ENCODE data around the gene KIF1A.

Gene KIF1A

DNA sequence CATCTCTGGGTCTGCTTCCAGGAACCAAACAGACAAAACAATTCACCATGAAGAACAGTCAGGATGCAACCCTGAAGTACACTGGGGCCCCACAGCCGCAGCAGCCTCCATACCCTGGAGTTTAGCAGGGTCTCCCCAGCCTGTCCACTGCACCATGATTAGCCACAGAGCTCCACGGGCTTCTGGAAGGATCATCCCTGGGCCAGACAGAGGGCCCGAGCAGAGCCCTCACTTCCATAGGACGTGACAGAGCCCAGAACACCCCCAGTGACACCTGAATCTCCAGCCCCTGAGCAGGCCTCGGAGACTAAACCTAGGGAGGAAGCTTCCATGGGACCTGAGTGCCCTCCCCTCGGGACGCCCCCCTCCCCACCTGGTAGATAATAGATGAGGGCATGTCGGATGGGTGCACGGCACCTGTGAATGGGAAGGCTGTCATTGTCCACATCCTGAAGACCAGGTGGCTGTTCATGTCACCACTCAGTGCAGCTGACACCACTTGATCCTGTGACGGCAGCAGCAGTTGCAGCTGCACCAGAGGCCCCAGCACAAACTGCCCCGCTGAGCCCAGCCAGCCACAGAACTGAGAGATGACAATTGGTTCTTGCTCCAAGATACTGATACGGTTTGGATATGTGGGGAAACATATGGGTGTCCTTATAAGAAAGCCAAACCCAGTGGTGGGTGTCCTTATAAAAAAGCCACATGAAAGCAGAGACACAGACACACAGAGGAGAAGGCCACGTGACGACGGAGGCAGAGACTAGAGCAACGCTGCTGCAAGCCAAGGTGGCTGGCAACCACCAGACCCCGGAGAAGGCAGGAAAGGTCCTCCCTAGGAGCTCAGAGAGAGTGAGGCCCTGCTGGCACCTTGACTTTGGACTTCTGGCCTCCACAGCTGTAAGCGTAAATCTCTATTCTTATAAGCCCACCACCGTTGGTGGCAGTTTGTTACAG lies 23.2 kb downstream of the KIF1A start:
- no peak for DNase-seq

DNA sequence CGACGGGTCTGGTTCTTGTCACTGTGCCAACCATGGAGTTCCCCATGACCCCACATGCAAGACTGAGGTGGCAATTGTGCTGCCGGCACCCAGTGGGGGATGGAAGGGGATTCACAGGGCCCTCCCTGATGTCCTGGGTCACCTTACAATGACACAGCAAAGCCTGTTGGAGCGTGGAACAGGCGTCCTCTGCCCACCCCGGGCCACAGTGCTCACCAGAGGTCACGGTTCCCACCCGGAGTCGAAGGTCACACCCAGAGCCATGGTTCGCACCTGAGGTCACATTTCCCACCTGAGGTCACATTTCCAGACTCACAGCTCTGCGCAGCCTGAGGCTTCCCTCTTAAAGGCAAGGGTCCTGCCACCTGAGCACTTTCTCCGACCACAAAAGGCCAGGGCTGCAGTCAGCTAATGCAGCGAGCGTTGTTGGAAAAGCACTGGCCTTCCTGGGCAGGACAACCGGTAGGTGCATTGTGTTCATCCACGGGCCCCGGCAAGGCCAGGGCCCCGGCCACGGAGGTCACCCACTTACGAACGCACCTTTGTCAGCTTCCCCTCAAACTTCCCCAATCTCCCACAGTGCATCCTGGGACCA lies 24.0 kb downstream of the KIF1A start:
- no peak for DNase-seq

DNA sequence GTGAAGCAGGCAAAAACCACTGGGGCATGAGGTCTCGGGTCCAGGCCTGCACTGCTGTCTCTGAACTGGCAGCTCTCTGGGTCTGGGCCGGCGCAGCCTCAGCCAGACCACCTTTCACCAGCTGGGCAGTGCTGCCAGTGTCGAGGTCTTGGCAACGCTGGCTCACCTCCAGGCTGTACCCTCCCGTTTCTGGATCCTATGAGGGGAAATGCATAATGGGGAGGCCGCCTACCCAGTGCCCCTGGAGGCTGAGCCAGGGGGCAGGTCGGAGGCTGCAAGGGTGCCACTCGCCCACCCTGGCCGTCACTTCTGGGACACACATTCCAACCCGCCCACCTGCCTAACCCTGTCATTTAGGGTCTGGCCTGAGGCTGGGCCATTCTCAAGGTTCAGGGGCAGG lies 24.6 kb downstream of the KIF1A start:
- DNase-seq = no peak

DNA sequence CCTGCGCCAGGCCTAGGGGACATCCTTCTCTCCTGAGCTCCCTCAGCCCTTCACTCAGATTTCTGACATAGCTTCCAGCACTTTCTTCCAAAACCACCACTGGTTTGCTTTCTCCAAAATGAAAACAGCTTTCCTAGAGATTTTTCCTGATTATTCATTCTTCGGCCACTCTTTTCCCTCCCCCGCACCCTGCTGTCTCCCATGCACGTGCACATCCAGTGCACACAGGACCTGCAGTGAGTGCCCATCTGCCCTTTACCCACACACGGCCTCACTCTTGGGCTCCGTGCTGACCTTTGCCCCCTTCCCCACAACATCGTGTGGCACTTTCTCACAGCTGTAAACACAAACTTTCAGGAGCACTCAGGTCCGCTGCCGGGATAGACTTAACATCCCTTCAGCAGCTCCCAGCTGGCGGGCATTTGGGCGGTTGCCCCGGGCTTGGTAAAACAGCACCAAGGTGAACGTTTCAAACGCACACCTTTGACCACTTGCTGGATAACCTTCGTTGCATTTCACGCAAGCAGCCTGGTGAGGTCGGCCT lies 25.8 kb downstream of the KIF1A start:
- DNase-seq = no peak

DNA sequence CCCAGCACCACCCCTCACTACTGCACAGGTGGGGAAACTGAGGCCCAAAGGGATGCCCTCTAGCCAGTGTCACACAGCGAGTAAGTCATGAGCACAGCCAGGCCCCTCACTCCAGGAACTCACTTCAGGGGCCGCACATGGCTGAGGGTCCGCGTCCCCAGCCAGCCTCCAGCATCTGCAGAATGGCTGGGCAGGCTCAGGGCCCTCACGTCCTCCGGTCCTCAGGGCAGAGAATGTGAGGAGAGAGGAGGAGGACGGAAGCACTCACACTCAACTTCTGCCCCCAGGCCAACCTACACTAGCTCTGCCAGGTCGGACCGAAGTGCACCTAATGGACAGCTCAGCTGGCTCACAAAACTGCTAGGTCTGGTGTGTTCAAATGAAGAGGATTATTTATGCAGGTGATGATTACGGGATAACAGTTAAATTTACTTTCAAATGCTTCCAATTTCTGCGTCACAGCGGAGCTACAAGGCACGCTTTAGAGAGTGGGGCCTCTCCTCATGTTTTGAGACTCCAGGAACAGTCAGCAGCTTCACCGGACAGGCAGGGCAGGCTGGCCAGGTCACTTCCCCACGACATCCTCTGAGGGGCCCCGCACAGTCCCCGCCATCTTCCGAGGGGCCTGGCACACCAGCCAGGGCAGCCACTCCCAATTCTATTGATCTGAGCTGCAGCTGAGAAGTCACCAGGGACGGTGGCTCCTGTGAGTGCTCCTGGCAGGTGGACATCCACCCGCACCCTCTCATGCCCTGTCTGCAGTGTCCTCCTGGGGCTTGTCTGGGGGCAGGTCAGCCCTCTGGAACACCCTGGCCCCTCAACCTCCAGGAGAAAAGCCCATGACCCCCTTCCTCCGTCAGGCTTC lies 26.5 kb downstream of the KIF1A start:
- no peak for DNase-seq

DNA sequence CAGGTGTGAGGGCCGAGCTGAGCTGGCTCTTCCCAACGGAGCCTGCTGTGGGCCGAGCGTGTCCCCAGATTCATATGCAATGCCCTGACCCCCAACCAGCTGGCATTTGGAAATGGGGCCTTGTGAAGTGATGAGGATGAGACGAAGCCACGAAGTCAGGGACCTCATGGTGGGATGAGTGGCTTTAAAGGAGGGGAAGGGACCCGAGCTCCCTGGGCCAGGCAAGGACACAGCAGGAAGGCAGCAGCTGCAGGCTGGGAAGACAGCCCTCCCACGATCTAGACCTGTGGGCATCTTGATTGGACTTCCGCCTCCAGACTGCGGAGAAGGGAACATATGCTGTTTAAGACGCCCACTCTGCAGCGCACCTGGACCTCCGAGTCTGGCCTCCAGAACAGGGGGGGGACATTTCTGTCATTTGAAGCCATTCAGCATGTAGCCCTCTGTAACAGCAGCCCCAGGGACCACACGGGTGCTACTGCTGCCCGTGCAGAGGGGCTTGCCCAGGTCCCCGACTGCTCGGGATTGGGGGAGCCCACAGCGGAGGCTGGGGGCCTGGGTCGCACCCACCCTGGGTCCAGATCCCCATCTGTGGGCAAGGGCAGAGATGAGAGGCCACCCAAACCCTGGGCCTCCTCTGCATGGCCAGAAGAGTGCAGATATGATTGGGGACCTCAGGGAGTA lies 27.2 kb downstream of the KIF1A start:
- no peak for DNase-seq

DNA sequence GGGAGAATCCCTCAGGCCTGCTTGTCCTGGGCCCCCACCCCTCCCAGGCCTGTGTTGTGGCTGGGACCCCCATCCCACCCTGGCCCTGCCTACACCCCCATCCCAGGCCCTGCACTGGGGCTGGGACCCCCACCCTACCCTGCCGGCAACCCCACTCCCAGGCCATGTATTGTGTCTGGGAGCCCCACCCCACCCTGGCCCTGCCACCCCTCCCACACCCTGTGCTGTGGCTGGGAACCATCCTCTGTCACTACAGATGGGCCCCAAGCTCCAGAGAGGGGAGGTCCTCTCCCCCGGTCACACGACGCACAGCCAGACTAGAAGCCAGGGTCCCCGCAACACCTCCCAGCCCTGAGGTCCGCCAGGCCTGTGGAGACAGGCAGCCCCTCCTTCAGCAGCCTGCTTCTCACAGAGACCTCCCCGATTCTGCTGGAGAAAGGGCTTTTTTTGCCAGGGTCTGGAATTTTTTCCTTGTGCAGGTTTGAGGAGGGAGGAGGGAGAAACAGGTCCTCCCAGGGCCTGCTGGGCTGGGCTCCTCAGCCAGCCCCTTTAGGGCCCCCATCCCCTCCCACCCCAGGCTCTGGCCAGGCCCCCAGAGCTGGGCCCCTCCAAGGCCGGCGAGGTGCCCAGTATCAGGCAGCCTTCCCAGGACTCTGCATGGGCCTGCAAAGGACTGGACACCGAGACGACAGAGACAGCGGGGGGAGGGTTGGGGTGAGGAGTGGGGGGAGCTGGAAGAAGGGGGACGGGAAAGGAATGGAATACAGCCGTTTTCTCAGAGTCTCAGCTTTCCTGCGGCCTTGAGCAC lies 28.0 kb downstream of the KIF1A start:
- DNase-seq = no peak

DNA sequence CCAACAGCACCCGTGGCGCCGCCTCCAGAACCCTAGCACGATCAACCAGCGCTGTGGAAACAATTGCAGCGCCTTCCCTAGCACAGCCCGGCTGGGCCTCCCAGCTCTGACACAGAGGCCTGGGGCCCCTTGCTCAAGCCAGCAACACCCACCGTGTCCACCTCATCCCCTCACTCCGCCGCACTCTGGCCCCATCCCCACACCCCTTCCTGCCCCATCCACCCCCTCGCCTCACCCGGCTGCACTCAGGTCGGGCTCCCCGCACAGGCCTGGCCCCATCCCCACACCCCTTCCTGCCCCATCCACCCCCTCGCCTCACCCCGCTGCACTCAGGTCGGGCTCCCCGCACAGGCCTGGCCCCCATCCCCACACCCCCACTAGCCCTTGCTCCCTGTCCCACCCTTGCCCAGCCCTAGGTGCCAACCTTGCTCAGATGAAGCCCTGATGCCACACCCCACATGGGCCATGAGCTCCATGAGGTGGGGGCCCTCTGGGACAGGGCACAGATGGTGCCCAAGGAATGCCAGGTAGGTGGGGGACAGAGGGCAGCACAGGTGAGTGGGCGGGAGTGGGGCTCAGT lies 28.7 kb downstream of the KIF1A start:
- DNase-seq = no peak

DNA sequence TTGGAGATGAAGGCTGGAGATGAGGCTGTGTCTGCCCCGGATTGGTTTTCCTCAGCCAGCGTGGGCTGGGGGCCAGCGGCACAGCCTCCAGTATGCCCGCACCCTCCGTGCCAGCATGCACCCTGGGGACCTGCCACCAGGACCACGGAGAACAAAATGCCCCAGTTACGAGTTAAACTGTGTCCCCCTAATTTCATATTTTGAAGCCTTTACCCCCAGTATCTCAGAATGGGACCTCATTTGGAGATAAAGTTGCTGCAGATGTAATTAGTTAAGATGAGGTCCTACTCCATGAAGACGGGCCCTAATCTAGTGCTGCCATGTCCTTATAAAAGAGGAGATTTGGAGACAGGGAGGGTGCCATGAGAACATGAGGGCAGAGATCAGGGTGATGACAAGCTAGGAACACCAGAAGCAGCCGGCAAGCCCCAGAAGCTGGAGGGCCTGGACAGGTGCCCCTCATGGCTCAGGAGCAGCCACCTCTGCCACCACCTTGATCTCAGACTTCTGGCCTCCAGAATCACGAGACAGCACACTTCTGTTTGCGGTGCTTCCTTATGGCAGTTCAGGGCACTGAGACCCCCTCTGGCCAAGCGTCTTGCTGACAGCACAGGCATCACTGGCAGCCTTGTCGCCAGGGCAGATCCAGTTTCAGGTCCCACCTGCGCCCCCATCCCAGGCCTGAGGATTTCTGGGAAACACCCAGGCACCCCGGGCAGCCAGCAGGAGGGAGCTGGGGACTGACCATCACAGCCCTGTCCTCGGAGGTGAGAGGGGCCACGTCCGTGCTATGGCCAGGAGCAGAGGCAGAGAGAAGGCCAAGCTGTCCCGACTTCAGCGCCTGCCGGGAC lies 29.4 kb downstream of the KIF1A start:
- DNase-seq = no peak

DNA sequence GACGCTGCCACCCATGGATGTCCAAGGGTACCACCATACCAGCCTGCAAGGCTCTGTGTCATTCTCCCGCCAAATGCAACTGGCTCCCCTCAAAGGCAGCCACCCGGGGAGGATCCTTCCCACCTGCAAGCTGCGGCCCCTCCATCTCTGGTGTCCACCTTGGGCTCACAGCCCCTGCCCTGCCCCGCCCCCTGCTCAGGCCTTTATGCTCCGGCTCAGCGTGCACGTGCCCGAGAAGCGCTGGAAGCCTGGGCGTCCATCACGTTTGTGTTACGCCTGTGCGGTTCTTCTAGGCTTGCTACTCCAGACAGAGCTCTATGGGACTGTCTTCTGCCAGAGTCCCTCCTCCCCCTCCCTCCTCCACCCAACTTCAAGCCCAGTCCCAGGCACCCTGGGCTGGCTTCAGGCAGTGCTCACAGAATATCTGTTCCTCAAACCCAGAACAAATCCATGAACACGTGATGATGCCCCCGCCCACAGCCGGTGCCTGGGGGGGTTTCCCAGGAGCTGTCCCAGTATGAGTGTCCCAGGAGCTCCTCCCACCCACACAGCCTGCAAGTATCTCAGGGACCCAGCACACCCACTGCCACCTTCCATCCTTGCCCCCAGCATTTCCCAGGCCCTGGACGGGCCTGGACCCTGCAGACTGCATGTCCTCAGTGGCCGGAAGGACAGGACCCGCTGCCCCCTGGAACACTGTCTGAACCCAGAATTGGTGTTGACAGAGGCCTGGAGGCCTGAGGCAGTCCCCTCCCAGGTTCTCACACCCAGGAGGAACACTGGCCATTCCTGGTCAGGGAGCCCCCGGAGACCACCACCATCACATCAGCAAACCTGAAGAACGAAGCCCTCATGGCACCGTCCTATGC lies 30.3 kb downstream of the KIF1A start:
- DNase-seq = no peak

DNA sequence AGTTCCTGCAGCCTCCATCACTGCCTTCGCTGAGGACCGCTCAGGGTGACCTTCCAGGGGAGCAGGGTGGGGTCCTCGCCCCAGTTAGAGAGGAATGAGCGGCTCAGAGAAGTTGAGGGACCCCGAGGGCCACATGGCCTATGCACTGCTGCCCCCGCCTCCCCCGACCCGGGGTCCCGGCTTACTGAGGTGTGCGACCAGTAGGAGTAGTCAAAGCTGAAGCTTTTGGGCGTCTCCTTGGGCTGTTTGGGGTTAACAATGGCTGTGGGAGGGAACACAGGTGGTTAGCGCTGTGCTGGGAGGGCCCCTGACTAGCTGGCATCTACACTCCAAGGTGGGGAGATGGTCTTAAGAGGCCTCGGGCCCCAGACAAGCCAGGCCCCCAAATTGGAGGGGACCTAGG lies 31.0 kb downstream of the KIF1A start:
- DNase-seq = no peak

DNA sequence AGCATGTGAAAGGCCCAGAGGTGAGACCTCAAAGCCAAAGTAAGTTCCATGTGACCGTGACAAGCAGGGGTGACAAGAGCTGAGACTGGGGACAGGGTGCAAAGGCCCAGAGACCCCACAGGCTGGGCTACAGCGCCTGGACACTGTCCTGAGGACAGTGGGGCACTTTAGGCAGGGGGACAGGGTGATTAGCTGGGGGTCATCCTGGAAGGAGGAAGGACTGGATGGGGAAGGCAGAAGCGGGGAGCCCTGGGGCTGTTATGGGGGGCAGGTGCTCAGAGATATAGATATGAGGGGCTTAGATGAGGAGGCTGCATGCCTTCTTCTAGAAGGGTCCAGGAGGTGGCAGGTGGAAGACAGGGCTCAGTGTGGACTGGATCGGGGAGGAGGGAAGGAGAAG lies 31.5 kb downstream of the KIF1A start:
- no peak for DNase-seq

DNA sequence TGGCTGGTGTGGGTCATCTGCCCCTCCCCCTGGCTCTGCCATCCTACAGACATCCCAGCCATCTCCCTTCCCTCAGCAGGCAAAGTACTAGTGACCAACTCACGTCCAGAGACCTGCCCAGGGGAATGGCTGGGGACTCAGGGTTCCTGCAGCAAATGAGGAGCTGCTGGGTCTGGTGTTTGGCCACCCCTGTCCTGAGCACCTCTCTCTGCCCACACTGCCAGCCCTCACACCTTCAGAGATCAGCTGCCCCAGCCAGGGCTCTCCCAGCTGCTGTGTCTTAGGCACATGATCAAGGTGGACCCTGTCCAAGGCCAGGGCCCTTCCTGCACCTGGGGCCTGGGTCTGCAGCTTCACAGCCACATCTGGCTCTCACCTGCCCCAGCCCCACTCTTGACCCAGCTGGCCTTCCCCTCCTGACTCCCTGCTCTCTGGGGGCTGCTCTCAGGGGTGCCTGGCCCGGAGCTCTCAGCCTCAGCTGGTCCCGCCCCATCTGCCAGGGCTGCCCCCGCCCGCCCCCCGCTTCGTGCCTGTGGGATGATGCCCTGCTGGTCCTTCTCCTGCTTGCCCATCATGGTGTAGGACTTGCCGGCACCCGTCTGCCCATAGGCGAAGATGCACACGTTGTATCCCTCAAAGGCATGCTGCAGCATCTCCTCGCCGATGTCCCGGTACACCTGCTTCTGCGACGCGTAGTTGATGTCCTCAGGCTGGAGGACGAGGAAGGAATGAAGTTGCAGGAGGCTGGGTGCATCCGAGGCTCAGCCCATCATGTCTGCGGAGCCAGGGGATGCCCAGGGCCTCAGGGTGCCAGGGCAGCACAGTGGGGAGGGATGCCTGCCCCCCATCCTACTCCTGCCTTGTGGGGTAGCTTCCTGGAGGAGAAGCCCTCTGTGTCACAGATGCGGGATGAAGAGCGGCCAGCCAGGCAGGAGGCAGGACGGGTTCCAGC lies 32.2 kb downstream of the KIF1A start:
- no peak for DNase-seq

DNA sequence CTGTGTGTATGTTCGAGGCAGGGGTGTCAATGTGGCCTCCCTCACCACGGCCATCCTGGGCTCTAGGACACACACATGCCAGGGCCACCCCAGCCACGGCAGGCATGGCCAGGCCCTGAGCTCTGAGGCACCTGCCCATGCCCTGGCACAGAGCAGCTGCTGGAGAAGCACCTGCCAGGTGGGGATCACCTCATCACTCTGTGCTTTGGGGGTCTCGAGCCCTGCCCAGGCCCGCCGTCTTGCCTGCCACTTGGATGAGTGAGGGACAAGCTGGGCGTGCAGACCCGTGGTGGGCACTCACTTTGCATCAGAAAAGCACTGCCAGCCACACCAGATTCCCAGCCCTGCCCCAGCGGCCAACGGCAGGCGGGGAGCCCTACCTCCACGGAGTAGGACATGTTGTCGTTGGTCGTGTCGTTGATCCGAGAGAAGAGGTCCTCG lies 33.1 kb downstream of the KIF1A start:
- no peak for DNase-seq

DNA sequence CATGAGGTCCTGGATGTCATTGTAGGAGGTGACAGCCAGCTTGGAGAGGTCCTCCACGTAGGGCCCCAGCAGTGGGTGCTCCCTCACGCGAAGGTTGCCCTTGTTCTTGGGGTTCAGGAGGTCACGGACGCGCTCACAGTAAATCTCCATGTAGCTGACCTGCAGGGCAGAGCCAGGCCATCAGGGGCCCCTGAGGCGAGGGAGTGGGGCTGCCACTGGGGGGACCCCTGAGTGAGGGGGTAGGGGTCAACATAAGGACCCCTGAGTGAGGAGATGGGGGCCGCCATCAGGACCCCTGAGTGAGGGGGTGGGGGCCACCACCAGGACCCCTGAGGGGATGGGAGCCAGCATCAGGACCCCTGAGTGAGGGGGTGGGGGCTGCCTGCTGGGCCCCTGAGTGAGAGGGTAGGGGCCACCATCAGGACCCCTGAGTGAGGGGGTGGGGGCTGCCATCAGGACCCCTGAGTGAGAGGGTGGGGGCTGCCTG lies 33.6 kb downstream of the KIF1A start:
- no peak for DNase-seq

DNA sequence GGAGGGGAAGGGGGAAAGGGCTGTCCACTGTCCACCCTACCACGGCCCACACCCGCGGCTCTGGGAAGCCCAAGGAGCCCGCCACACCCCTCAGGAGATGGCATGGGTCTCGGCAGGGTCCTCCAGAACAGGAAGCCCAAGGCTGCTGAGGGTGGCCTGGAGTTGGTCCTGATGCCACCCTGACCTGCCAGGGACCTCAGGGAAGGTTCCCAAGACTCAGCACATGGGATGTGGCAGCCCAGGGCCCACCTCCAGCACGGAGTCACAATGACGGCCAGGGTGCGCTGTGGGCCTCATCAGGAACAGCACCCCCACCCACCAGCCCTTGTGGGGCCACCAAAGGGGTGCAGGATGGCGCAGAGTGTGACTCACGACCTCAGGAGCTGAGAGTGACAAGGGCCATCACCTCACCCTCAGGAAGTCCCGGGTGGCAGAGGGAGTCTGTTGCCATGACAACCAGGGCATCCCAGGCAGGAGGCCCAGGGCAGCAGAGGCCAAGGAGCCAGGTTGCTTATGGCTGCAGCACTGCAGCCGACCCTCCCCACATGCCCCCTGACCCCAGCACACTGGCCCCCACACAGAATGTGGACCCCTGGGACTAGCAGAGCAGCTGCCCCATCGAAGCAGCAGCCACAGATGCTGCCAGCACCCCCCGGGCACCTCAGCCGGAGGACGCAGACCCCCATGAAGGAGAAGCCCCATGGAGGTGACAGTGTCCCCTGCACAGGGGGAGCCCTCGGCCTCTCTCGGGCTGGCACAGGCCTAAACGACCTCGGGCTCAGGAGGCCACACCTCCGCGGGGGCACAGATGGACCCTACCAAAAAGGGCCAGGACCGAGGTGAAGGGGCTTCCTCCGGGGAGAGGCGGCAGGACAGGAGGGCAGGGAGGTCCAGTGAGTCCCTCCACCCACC lies 34.3 kb downstream of the KIF1A start:
- DNase-seq = no peak
